K562 (cell line): ENCODE data around the gene AGAP1.

Source experiments
- GTF2F1 ChIP-seq: IDR thresholded peaks from 2 replicates; pipeline ENCODE4 v1.6.1; 2011; ENCODE audit warnings: low read depth, low read length, improper control_type of control experiment
- ZBTB8A ChIP-seq: fragments of 450-650 bp; IDR thresholded peaks from 2 replicates; pipeline ENCODE4 v1.6.1; 2018; ENCODE audit warnings: mild to moderate bottlenecking, moderate library complexity; ENCODE audit not compliant: partially characterized antibody
- TF ChIP-seq, protein P1 (sequence below): fragments of 450-650 bp; IDR thresholded peaks from 2 replicates; pipeline ENCODE4 v1.6.1; 2017; ENCODE audit warnings: antibody characterized with exemption

DNA sequence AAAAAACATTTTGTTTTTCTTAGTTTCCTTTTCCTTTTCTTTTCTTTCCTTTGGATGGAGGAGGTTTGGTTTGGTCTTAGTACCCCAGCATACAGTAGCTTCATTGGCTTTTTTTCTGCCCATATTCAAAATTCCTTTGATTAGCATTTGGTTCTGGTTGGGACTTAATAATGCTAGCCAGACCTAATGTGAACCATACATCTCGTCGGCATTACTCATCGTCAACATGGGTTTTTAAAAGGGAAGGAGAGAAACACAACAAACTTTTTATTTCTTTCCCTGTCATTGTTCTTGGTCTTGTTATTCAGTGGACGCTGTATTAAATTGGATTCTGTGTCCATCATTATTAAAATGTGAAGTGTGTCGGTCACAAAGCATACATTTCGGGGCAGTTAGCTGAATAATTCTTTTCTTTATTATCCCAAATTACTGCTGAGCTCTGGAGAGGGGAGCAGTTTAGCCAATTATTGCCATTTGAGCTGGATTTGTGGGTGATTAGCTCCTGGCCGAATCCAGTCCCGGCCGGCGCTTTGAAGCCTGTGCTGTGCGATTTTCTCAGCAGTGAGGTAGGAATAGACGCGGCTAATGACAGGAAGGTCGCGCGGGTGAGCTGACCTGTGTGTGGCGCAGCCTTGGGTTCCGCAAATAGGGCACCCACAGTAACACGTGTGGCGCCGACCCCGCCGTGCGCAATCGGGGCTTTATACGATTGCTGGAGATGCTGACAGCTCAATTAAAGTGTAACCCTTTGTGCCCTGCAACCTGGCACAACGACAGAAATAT, 371.1 kb downstream of the AGAP1 start:
- TF ChIP-seq, protein P1, sequence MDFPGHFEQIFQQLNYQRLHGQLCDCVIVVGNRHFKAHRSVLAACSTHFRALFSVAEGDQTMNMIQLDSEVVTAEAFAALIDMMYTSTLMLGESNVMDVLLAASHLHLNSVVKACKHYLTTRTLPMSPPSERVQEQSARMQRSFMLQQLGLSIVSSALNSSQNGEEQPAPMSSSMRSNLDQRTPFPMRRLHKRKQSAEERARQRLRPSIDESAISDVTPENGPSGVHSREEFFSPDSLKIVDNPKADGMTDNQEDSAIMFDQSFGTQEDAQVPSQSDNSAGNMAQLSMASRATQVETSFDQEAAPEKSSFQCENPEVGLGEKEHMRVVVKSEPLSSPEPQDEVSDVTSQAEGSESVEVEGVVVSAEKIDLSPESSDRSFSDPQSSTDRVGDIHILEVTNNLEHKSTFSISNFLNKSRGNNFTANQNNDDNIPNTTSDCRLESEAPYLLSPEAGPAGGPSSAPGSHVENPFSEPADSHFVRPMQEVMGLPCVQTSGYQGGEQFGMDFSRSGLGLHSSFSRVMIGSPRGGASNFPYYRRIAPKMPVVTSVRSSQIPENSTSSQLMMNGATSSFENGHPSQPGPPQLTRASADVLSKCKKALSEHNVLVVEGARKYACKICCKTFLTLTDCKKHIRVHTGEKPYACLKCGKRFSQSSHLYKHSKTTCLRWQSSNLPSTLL, result no peak
- TF ChIP-seq GTF2F1 (no peak), ZBTB8A (no peak)
